Natural killer cell treated with Interleukin-12 subunit alpha and Interleukin-12 subunit beta and Interleukin-15 and Interleukin-18, amount 100 ng/mL, for 72 hours (primary cell): ENCODE results near the gene UNC13C. TPM values are rescaled to one million over a fixed set of nuclear protein-coding genes. Genes with fewer than 3 reads are reported as not detected.
A peak's percentile ranks its signal among the peaks of the same experiment; 100 is the strongest.

ENCODE experiments used
- ATAC-seq, 2 donors: fragments of 150-1000 bp; cut with Tn5 transposase in 1 of 2; sonication (Bioruptor Pico), chemical (Tn5 transposase) in 1 of 2; 2 replicates each; pipeline ENCODE4 v1.10.0; 2021
- DNase-seq: peaks from one replicate; pipeline ENCODE4 v3.0.0; 2022; ENCODE audit warnings: low spot score
- H3K27ac Mint-ChIP-seq, 2 donors: 1 replicate in 1 of 2; 2 replicates in 1 of 2; pipeline ENCODE4 v1.8.0; 2022; ENCODE audit warnings: mixed read lengths in 2 of 2, mild to moderate bottlenecking in 1 of 2, moderate library complexity in 1 of 2
- H3K27me3 Mint-ChIP-seq, 2 donors: 1 replicate in 1 of 2; 2 replicates in 1 of 2; pipeline ENCODE4 v1.8.0; 2022; ENCODE audit warnings: mixed read lengths in 2 of 2
- H3K36me3 Mint-ChIP-seq: one replicate; pipeline ENCODE4 v1.8.0; 2022; ENCODE audit warnings: mixed read lengths
- H3K4me1 Mint-ChIP-seq, 2 donors: 1 replicate in 1 of 2; 2 replicates in 1 of 2; pipeline ENCODE4 v1.8.0; 2022; ENCODE audit warnings: low read depth in 2 of 2, mixed read lengths in 2 of 2, mild to moderate bottlenecking in 1 of 2
- H3K4me3 Mint-ChIP-seq: one replicate; pipeline ENCODE4 v1.8.0; 2022; ENCODE audit warnings: mixed read lengths
- H3K9me3 Mint-ChIP-seq: 2 replicates; pipeline ENCODE4 v1.8.0; 2022; ENCODE audit warnings: mixed read lengths
- total RNA-seq, 2 donors: library from RNA; stranded (reverse); gene quantifications; one replicate each; pipeline ENCODE4 v1.2.3, GENCODE V29; 2022

UNC13C gene
- total RNA-seq, 2 donors from 2014 or later, result not detected

DNA sequence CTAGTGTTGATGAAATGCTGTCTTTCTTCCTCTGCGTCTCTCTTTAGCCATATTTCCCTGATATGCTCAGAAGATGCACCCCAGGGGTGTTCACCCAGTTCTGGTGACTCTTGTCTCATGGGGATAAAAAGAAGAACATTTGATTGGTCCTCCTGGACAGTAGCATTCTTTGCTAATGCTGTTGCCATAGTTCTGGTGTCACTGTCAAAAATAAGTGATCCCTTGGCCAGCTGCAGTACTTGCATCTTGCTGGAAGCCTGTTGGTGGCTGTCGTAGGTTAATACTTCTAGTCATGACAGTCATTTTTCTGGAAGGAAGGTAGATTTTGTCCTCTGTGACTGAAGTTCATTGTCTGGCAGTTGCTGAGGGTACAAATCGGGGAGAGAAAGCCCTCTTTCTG is 124.5 kb downstream of the UNC13C start:
- Mint-ChIP-seq H3K36me3 (no peaks in the 10 kb centered on the region), H3K4me3 (no peak overlapping the region), H3K27ac (no peak overlapping the region), H3K4me1 (no peaks in the 10 kb centered on the region), H3K9me3 (peaks cover 4% of the 10 kb centered on the region), H3K27me3 (no peaks in the 10 kb centered on the region)
- ATAC-seq, result no peak
- no peak for DNase-seq

DNA sequence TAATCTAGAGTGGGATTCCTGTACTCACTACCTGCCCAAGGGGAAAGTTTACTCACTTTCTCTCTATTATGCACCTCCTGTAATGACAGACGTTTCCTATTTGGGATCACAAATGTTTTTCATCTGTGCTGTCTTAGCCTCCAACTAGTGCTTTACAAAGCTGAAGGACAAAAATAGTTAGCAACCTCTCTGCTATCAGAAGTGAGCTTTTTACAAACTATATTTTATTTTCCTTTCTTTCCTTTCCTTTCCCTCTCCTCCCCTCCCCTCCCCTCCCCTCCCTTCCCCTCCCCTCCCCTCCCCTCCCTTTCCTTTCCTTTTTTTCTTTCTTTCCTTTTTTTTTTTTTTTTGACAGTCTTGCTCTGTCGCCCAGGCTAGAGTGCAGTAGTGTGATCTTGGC is 130.8 kb downstream of the UNC13C start:
- Mint-ChIP-seq H3K9me3 (peaks cover 6% of the 10 kb centered on the region), H3K4me3 (no peak overlapping the region), H3K27ac (no peak overlapping the region), H3K27me3 (no peaks in the 10 kb centered on the region), H3K36me3 (no peaks in the 10 kb centered on the region), H3K4me1 (no peaks in the 10 kb centered on the region)
- no peak for ATAC-seq
- DNase-seq, result no peak

GRCh38 chr15:54119051-54119450 is 140.8 kb downstream of the UNC13C start:
- Mint-ChIP-seq H3K27ac (no peak overlapping the region), H3K4me3 (no peak overlapping the region), H3K27me3 (no peaks in the 10 kb centered on the region), H3K9me3 (peaks cover 3% of the 10 kb centered on the region), H3K4me1 (no peaks in the 10 kb centered on the region), H3K36me3 (no peaks in the 10 kb centered on the region)
- no peak for ATAC-seq
- no peak for DNase-seq

DNA sequence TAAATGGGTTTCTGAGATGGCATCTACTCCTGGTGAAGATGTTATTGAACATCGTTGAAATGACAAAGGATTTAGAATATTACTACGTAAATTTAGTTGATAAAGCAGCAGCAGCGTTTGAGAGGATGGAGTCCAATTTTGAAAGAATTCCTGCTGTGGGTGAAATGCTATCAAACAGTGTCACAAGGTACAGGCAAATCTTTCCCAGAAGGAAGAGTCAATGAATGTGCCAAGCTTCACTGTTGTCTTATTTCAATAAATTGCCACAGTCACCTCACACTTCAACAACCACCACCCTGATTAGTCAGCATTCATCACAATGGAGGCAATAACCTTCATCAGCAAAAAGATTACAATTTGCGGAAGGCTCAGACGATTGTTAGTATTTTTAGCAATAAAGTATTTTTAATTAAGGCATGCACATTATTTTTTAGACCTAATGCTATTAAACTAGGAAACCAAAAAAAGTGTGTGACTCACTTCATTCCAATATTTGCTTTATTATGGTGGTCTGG is 142.8 kb downstream of the UNC13C start:
- ATAC-seq, result no peak
- no peak overlapping the region for H3K27ac Mint-ChIP-seq
- H3K27me3 Mint-ChIP-seq, result no peaks in the 10 kb centered on the region

GRCh38 chr15:54127574-54127973 is 149.3 kb downstream of the UNC13C start:
- H3K27me3 Mint-ChIP-seq, result no peaks in the 10 kb centered on the region
- no peaks in the 10 kb centered on the region for H3K9me3 Mint-ChIP-seq
- H3K27ac Mint-ChIP-seq, result no peak overlapping the region
- H3K36me3 Mint-ChIP-seq, result no peaks in the 10 kb centered on the region
- no peak overlapping the region for H3K4me3 Mint-ChIP-seq
- H3K4me1 Mint-ChIP-seq, result no peaks in the 10 kb centered on the region
- DNase-seq (no peak), ATAC-seq (no peak)

More for the DNA sequence above, 142.8 kb downstream of the UNC13C start:
- no peak for DNase-seq
- peaks cover 3% of the 10 kb centered on the region for H3K9me3 Mint-ChIP-seq
- H3K36me3 Mint-ChIP-seq, result no peaks in the 10 kb centered on the region
- no peaks in the 10 kb centered on the region for H3K4me1 Mint-ChIP-seq
- H3K4me3 Mint-ChIP-seq, result no peak overlapping the region

- Mint-ChIP-seq H3K4me1 (no peaks in the 10 kb centered on the region), H3K27ac (no peak overlapping the region), H3K36me3 (no peaks in the 10 kb centered on the region), H3K4me3 (no peak overlapping the region), H3K9me3 (no peaks in the 10 kb centered on the region), H3K27me3 (no peaks in the 10 kb centered on the region)
- DNase-seq (no peak), ATAC-seq (no peak)
Observed at GRCh38 chr15:54131410-54131809, 153.2 kb downstream of the UNC13C start.

DNA sequence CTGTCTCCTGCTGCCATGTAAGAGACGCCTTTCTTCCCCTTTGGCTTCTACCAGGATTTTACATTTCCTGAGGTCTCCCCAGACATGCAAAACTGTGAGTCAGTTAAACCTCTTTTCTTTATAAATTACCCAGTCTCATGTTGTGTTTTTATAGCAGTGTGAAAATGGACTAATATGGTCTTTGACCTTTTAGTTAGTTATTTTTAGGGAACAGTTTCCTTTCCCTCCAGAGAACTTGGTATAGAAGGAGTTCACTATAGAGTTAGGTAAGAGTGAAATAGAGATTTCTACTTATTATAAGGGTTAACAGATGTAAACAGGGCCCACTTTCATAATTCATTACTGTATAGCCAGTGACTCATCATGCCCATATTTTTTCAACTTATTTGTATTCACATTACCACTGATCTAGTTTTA is 170.9 kb downstream of the UNC13C start:
- Mint-ChIP-seq H3K4me3 (no peak overlapping the region), H3K9me3 (no peaks in the 10 kb centered on the region), H3K36me3 (no peaks in the 10 kb centered on the region), H3K27me3 (no peaks in the 10 kb centered on the region), H3K4me1 (peaks cover 0 to 2% of the 10 kb centered on the region in 2 donors), H3K27ac (no peak overlapping the region)
- no peak for DNase-seq
- ATAC-seq, result no peak

- H3K4me3 Mint-ChIP-seq, result no peak overlapping the region
- no peaks in the 10 kb centered on the region for H3K36me3 Mint-ChIP-seq
- peaks cover 0 to 2% of the 10 kb centered on the region in 2 donors for H3K4me1 Mint-ChIP-seq
- ATAC-seq (peak in 1 of 2 donors; percentile 68), DNase-seq (no peak)
- no peaks in the 10 kb centered on the region for H3K27me3 Mint-ChIP-seq
- no peaks in the 10 kb centered on the region for H3K9me3 Mint-ChIP-seq
- no peak overlapping the region for H3K27ac Mint-ChIP-seq
Observed at GRCh38 chr15:54150255-54150654, 172.0 kb downstream of the UNC13C start.

- H3K4me1 Mint-ChIP-seq, result no peaks in the 10 kb centered on the region
- ATAC-seq, result no peak
Observed at GRCh38 chr15:54159012-54159411, 180.8 kb downstream of the UNC13C start.

GRCh38 chr15:54187325-54187724 is 209.1 kb downstream of the UNC13C start:
- Mint-ChIP-seq H3K27me3 (no peaks in the 10 kb centered on the region), H3K9me3 (peaks cover 8% of the 10 kb centered on the region), H3K27ac (no peak overlapping the region), H3K36me3 (peaks cover 5% of the 10 kb centered on the region), H3K4me3 (no peak overlapping the region), H3K4me1 (no peaks in the 10 kb centered on the region)
- no peak for ATAC-seq
- no peak for DNase-seq

More at GRCh38 chr15:54159012-54159411, 180.8 kb downstream of the UNC13C start:
- H3K36me3 Mint-ChIP-seq, result no peaks in the 10 kb centered on the region
- H3K27ac Mint-ChIP-seq, result no peak overlapping the region
- H3K27me3 Mint-ChIP-seq, result no peaks in the 10 kb centered on the region
- no peak overlapping the region for H3K4me3 Mint-ChIP-seq
- peaks cover 6% of the 10 kb centered on the region for H3K9me3 Mint-ChIP-seq
- DNase-seq, result no peak

DNA sequence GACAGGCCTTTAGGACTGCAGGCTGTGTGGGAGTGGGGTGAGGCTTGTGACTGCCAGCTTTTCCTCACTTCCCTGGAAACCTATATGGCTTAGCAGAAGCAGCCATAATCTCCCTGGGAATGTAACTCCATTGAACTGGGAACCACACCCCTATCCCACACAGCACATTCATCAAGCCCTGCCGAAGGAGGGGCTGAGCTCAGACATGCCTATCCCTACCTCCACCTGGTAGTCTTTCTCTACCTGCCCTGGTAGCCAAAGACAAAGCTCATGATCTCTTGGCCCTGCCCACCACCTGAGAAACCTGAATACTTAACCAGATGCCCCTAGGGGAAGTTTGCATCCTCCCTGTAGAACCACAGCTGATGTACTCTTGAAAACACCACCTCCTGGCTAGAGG is 219.8 kb downstream of the UNC13C start:
- peaks cover 30% of the 10 kb centered on the region for H3K9me3 Mint-ChIP-seq

GRCh38 chr15:54206586-54207321 is 228.5 kb downstream of the UNC13C start:
- ATAC-seq, result no peak
- Mint-ChIP-seq H3K9me3 (peaks cover 11% of the 10 kb centered on the region), H3K4me1 (no peaks in the 10 kb centered on the region), H3K36me3 (no peaks in the 10 kb centered on the region), H3K27ac (no peak overlapping the region), H3K4me3 (no peak overlapping the region), H3K27me3 (no peaks in the 10 kb centered on the region)
- DNase-seq, result no peak

More for the DNA sequence above, 219.8 kb downstream of the UNC13C start:
- Mint-ChIP-seq H3K4me3 (no peak overlapping the region), H3K27ac (no peak overlapping the region), H3K36me3 (peaks cover 9% of the 10 kb centered on the region), H3K4me1 (no peaks in the 10 kb centered on the region), H3K27me3 (no peaks in the 10 kb centered on the region)
- no peak for ATAC-seq
- no peak for DNase-seq

- peaks cover 6% of the 10 kb centered on the region for H3K9me3 Mint-ChIP-seq
- DNase-seq (no peak), ATAC-seq (no peak)
- no peaks in the 10 kb centered on the region for H3K27me3 Mint-ChIP-seq
- no peaks in the 10 kb centered on the region for H3K36me3 Mint-ChIP-seq
- no peak overlapping the region for H3K27ac Mint-ChIP-seq
- H3K4me1 Mint-ChIP-seq, result no peaks in the 10 kb centered on the region
- no peak overlapping the region for H3K4me3 Mint-ChIP-seq
Observed at GRCh38 chr15:54208786-54209185, 230.5 kb downstream of the UNC13C start.

DNA sequence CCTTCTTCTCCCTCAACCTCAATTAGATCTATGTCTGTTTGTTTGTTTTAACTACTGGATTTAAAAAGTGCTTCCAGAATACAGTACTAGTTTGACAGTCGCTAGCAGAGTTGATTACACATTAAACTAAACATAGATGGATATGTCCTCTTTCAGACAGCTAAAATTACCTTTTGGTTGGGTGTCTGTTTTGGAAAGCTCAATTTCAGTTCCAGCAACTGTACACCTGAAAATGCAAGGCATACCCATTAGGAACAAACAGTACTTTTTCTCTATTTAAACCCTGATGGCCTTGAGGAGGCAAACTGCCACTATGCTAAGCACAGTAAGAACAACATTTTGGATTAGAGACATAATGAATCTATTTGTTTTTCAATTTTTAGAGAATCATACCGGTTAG is 234.4 kb downstream of the UNC13C start:
- Mint-ChIP-seq H3K4me3 (no peak overlapping the region), H3K9me3 (peaks cover 10% of the 10 kb centered on the region), H3K4me1 (no peaks in the 10 kb centered on the region), H3K27me3 (no peaks in the 10 kb centered on the region), H3K36me3 (no peaks in the 10 kb centered on the region), H3K27ac (no peak overlapping the region)
- no peak for ATAC-seq
- no peak for DNase-seq

DNA sequence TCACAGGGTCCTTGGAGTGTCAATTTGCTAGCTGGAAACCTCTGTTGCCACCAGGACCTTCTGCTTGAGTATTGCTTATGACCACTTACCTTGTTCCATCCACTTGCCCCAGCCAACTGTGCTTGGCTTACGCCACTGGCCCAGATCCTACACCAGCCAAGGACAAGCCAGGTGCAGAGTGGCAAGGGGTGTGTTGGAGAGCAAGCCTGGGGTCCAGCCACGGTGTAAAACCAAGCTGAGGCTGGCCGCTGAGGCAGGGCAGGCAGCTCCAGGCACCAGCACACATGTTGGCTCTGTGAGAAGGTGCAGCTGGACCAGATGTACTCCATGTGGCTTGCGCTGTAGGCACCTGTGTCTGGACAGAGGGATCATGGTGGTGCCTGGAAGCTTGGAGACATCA is 248.2 kb downstream of the UNC13C start:
- Mint-ChIP-seq H3K4me3 (no peak overlapping the region), H3K36me3 (peaks cover 6% of the 10 kb centered on the region), H3K9me3 (peaks cover 8% of the 10 kb centered on the region), H3K4me1 (no peaks in the 10 kb centered on the region), H3K27me3 (no peaks in the 10 kb centered on the region), H3K27ac (no peak overlapping the region)
- no peak for DNase-seq
- ATAC-seq, result no peak
